HG02759 (cell line): ENCODE results near the gene PGAM2.
"Not testable (repeated sequence)": the region's sequence is repeated elsewhere in the genome, so short reads cannot be mapped to it uniquely, and the experiment has no call there.

Experiments used
- ATAC-seq: cut with Tn5 transposase; IDR thresholded peaks from one replicate; pipeline ENCODE4 v1.9.1; 2021; ENCODE audit warnings: mild to moderate bottlenecking, moderate library complexity; ENCODE audit not compliant: unreplicated experiment

PGAM2 gene

GRCh38 chr7:44033971-44034844, 31.2 kb downstream of the PGAM2 start:
- ATAC-seq: not testable (repeated sequence)

DNA sequence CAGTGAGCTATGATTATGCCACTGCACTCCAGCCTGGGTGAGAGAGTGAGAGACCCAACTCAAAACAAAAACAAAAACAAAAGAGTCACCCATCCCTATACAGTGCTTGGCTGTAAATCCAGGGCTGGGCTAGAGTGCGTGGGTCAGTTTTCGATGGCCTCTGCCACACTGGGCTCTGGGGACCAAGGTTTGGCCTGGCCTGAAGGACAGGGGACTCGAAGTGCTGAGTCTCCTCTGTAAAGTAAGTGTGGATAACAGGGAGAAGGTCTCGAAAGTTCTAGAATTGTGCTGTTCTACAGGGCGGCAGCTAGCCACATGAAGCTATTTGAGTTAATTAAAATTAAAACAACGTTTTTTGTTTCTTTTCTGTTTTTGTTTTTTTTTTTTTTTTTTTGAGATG, 33.3 kb downstream of the PGAM2 start:
- not testable (repeated sequence) for ATAC-seq

GRCh38 chr7:44031319-44031718, 34.0 kb downstream of the PGAM2 start:
- ATAC-seq: not testable (repeated sequence)

- not testable (repeated sequence) for ATAC-seq
Measured at GRCh38 chr7:44030029-44030428, 35.3 kb downstream of the PGAM2 start.

GRCh38 chr7:44029433-44029832, 35.9 kb downstream of the PGAM2 start:
- not testable (repeated sequence) for ATAC-seq

- not testable (repeated sequence) for ATAC-seq
Measured at GRCh38 chr7:44022796-44023467, 42.4 kb downstream of the PGAM2 start.

DNA sequence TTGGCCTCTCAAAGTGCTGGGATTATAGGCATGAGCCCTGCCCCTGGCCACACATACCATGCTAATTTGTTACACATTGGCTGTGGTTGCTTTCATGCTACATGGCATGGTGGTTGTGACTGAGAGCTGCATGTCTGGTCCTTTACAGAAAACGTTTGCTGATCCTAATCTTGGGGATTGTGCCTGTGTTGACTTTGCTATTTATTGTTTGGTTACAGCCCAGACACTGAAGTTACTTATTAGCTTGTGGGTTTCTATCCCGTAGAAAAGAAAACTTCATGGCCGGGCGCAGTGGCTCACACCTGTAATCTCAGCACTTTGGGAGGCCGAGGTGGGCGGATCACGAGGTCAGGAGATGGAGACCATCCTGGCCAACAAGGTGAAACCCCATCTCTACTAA, 43.3 kb downstream of the PGAM2 start:
- ATAC-seq: not testable (repeated sequence)

GRCh38 chr7:44019825-44020224, 45.5 kb downstream of the PGAM2 start:
- not testable (repeated sequence) for ATAC-seq

GRCh38 chr7:44018857-44019807, 46.2 kb downstream of the PGAM2 start:
- peak; percentile 97 for ATAC-seq

GRCh38 chr7:44015090-44015489, 50.3 kb downstream of the PGAM2 start:
- ATAC-seq: not testable (repeated sequence)
